Erythroblast (primary cell): ENCODE measurements around the gene ADSS2.

ENCODE experiments used
- GATA1 ChIP-seq: IDR thresholded peaks from 2 replicates; pipeline ENCODE4 v1.6.1; 2011; ENCODE audit warnings: low read depth, mild to moderate bottlenecking, control low read depth, low read length, moderate library complexity
- POLR2A ChIP-seq: IDR thresholded peaks from 2 replicates; pipeline ENCODE4 v1.6.1; 2011; ENCODE audit warnings: mild to moderate bottlenecking, low read length

DNA sequence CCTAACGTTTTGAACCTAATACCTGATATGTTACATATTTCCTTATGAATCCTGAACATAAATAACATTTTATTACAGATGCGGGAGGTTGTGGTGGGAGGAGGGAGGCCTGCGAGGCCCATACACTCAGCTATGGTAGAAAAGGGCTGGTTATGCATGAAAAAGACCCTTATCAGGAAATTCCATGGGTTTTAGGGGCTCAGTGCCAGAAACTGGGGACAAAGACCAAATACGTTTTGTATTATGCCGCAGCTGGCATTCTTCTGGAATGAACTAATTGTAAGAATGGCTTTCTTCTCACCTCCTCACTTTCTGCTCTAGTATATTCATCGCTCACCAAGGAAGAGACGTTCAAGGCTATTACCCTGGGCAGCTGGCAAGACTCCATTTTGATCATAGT lies 76.7 kb downstream of the ADSS2 start:
- no peak for TF ChIP-seq POLR2A
- no peak for TF ChIP-seq GATA1
